Measurements from ENCODE around the gene POU6F2. TPM values are rescaled to one million over a fixed set of nuclear protein-coding genes. Genes with fewer than 3 reads are reported as not detected.
"Not testable (repeated sequence)": the region's sequence is repeated elsewhere in the genome, so short reads cannot be mapped to it uniquely, and the experiment has no call there.

Gene POU6F2
- total RNA-seq, 1 experiment from 2014 or later: not detected

DNA sequence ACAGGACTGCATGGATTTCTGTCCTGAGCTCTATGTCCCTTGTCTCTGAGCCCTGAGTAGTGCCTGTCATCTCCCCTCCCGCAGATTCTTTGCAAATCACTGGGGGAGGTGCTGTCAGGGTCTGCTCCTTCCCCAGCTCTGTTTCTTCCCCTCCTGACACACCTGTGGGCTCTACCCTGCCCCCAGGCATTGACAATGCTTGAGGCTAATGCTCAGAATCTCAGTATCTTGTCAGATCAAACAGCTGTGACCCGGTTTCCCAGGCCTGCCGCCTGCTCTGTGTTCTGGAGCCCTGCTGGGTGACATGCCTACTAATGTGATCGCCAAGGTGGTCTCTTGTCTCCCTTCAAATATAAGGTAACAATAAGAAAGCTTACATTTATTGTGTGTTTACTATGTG is 209.0 kb downstream of the POU6F2 start:
- DNase-seq (ENCODE audit: low spot score): no peak

DNA sequence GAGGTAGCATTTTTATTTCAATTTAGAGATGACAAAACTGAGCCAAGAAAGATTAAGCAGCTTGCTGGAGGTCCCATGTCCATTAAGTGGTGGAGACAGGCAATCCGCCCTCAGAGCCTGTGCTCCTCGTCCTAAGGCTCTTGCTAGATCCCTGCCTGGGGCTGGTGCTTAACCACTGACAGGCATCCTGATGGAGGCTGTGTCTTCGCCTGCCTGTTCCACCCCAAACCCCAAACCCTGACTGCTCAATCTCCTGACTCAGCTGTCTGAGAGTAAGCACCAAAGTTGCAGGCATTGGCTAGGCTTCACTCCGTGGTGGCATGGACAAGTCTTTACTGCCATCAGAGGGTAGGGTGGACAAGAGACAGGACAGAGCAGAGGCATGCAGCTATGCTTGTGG is 209.4 kb downstream of the POU6F2 start:
- no peak for DNase-seq (ENCODE audit: low spot score)

GRCh38 chr7:39192476-39192875 is 214.8 kb downstream of the POU6F2 start:
- no peak for DNase-seq (ENCODE audit: low spot score)

GRCh38 chr7:39194388-39194787 is 216.7 kb downstream of the POU6F2 start:
- DNase-seq (ENCODE audit: low spot score): not testable (repeated sequence)

DNA sequence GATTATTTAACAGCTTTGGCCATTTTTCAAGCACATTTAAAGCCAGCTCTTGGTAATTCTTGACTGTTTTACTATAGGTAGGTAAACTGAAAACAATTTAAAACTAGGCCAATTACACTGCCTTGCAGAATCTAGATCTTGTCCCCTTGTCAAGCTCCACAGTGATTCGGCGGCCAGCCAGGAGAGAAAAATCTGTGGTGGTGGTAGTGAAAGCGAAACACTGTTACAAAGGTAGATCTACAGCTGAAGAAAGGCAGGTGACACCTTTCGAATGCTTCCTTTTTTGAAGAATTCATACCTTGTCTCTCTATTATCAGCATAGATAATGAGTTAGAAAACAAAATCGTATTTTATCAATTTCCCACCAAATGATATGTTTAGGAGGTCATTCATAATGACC is 218.3 kb downstream of the POU6F2 start:
- no peak for DNase-seq (ENCODE audit: low spot score)

DNA sequence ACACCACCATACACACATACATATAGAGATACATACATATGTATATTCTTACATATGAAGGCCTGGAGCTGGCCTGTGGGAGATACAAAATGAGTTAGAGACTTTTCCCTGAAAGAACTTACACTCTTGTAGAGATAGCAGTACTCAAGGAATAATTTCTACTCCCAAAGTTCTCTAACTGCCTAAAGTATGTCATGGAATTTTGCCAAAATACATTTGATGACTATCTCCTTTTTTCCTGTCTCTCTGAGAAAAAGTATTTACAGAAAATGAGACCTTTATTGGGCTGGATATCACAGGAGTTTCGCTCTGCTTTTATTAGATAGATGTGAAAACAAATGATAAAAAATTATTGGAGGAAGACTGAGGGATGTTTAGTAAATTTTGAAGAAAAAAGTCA is 220.1 kb downstream of the POU6F2 start:
- DNase-seq (ENCODE audit: low spot score): peak; percentile 22

DNA sequence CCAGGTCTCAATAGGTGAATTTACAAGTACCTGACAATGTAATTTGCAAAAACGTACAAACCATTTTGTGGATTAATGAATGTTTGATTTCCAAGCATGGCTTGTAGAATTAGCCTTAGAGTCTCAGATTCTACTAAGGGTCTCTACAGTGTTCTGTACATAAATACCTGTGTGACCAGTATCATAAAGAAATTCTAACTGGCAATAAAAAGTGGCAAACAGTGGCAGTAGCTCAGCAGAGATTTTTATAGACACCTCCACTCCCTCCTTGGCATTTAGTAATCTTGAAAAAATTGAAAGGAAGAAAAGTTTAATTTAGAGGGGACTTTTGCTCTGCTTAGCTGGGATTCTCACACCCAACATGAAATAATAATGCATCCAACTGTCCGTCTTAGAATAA is 220.8 kb downstream of the POU6F2 start:
- no peak for DNase-seq (ENCODE audit: low spot score)

DNA sequence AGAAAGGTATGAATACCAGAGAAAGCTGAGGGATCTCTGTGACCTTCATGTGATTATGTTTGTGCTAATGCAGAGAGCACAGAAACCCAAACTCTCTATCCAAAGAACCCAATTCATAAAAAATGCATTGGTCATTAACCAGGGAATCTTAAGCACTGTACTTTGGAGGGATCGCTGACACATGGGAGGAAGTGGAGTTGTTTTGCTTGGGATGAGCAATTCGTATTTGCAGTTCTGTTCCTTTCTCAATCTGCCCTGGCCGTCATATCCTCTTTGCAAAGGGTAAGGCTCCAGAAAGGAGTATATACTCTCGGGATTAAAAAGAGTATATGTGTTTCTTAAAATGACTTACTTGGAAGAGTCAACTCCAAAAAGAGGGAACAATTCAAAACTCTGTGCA is 221.3 kb downstream of the POU6F2 start:
- DNase-seq (ENCODE audit: low spot score): no peak

DNA sequence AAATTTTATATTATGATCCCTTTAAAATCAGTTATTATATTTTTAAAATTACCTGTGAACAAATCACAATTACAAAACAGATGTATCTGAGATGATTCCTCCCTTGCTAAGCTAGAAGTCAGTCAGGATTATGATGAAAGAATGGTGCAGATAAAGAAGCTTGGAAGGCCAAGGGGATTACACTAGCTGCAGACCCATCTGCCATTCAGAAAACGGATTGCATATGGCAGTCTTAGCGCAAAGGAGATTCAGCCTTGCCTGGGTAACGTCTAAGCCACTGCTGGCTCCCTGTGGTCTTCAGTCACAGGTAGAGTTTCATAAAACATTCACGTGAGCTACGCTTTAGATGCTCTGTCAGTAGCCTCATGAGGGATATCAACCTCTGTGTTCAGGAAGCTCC is 222.2 kb downstream of the POU6F2 start:
- DNase-seq (ENCODE audit: low spot score): no peak

DNA sequence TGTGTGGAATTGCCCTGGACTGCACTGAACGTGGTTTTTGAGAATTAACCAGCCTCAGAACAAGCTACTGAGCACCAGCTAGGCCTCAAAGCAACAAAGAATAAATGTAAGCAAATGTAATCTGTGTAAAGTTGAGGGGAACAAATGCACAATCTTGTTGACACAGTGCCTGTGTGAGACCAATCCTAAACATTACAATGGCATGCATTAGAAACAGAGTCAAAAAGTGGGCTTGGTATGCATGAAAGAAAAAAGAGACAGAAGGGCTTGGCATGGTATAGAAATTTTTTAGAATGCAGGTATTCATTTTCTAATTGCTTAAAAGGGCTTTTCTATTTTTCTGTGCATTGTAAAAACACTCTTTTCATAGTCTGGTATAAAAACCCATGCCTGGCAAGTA is 224.3 kb downstream of the POU6F2 start:
- DNase-seq (ENCODE audit: low spot score): no peak

DNA sequence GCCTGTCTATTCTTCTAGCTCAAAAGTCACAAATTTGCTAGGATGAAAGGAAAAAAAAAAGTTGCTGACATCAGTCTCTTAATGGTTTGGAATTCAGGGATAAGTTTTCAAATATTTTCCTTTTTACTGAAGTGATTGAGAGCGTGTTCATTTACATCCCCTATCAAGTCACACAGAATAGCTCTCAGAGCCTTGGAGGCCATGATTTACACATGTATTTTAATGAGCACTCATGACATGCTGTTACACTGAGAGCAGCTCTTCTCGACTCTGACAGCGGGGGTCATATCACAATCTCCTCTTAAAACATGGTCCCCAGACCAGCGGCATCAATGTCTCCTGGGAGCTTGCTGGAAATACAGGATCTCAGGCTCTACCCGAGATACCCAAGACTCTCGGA is 232.7 kb downstream of the POU6F2 start:
- no peak for DNase-seq (ENCODE audit: low spot score)

GRCh38 chr7:39211581-39211980 is 233.9 kb downstream of the POU6F2 start:
- DNase-seq (ENCODE audit: low spot score): no peak

DNA sequence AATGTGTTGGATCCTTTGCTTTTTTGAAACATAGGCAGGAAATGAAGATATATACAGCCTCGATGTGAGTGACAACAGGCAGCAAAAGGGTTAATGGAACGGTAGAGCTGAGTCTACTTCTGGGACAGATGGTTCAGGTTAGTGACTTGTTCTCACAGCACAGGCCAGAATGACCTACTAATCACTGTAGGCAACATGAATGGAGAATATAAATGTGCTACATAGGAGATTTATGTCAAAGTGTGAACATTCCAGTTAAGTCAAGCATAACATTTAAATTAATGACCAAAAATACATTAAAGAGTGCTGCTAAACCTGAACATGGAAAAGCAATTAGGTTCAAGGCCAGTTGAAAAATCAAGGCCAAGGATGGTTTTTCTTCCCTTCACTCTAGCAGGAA is 235.2 kb downstream of the POU6F2 start:
- no peak for DNase-seq (ENCODE audit: low spot score)

DNA sequence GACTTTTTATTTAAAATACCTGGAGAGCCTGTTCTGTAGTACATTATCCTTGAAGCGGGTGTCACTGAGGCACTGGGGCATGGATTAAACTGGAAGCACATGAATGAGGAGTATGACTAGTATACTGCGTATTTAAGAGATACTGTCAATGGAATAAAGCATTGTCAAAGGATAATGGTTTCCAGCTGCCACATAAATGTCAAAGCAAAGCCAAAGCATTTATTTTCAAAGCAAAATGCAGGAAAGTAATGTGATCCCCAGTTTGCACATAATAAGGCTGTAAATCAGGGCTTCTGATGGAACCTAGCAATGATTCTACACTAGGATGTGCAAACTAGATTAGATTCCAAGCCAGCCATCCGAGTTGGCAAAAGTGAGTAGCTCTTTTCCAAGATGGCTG is 240.1 kb downstream of the POU6F2 start:
- DNase-seq (ENCODE audit: low spot score): no peak

- DNase-seq (ENCODE audit: low spot score): no peak
These were observed 242.2 kb downstream of the POU6F2 start for GRCh38 chr7:39219869-39220268.

DNA sequence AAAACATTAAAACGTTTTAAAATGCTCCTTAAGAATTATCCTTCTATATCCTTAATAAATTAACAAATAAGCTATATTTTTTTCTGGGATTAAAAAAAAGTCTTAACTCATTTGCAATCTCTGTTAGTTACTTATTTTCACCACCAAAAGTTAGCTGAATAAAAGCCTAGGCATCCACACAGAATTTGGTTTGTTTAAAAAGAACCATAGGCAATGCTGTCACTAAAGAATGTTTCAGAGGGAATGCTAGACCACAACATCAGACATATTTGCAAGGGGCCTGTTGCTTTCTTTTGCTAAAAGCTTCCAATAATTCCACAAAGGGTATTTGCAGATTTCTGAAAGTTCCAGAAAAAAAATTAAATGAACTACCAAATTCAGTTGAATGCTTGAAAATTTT is 244.2 kb downstream of the POU6F2 start:
- DNase-seq (ENCODE audit: low spot score): no peak

DNA sequence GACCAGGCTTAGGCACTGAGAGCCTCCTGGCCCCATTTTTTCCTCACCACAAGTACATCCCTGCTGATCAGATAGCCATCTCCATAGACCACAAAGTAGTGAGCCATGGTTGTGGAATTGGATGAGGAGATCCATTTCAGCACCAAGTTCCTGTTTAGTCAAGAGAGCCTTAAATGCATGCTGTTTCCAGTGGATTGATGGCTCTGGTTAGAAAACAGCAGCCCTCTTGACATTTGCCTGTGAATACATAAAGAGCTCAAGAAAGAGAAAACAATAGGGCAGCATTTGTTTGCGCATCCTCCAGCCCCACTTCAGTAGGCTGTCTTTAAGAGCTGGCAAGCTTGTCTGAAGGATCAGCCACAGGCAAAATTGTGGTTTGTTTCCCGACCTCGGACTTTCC is 251.2 kb downstream of the POU6F2 start:
- DNase-seq (ENCODE audit: low spot score): peak; percentile 83

- no peak for DNase-seq (ENCODE audit: low spot score)
These were observed 256.3 kb downstream of the POU6F2 start for GRCh38 chr7:39233851-39234529.

- peak; percentile 13 for DNase-seq (ENCODE audit: low spot score)
These were observed 260.6 kb downstream of the POU6F2 start for GRCh38 chr7:39238234-39238869.

- peak; percentile 41 for DNase-seq (ENCODE audit: low spot score)
These were observed 263.2 kb downstream of the POU6F2 start for GRCh38 chr7:39240864-39241263.

GRCh38 chr7:39247576-39247975 is 269.9 kb downstream of the POU6F2 start:
- no peak for DNase-seq (ENCODE audit: low spot score)

DNA sequence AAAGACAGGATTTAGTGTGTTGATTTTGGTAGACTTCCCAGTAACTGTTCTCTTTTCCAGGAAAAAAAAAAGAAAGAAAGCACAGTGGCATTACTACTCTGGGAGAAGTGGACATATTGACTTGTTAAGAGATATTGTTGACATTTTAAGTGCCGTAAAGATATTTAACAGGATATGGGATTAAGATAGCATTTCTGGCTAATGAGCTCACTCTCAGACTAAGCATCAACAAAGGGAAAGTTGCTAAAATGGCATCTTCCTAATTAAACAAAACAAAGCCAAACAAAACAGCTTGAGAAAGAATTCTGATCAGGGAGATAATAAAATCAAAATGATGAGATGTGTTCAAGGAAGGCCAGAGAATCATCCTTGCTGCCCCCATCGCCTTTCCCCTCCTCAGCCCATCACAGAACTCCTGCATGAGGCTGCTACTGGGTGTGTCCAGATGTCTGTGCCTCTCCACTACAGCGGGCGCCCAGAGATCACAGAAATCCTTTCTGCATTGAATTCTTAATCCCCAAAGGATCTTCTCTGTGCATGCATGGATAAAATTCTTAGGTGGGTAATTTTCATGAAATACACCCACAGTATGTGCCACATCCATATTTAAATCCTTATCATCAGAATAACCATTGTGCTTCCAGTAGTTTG is 270.5 kb downstream of the POU6F2 start:
- DNase-seq (ENCODE audit: low spot score): peak; percentile 86

DNA sequence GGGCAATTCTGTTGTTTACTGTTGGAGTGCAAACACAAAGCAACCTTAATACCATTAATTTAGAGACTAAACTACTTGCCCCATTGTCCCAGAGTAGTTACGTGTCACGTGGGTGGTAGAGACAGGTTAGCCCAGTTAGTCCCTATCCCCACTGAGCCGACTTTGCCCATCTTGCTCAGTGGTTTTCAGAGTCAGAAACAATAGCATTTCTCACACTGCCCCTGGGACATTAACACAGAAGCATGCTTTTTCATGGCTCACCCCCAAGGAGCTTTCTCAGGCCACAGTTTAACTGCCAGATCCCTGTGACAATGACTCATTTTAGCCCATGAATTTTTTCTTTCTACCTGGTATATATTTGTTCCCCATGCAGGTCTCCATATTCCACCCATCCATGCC is 271.0 kb downstream of the POU6F2 start:
- DNase-seq (ENCODE audit: low spot score): peak; percentile 66

All from A172 (cell line).